ENCODE data around the gene SPIN2B. TPM values are rescaled to one million over a fixed set of nuclear protein-coding genes. Genes with fewer than 3 reads are reported as not detected.

Gene SPIN2B
- total RNA-seq, 2 experiments from 2014 or later: 14.2 to 14.3 TPM

DNA sequence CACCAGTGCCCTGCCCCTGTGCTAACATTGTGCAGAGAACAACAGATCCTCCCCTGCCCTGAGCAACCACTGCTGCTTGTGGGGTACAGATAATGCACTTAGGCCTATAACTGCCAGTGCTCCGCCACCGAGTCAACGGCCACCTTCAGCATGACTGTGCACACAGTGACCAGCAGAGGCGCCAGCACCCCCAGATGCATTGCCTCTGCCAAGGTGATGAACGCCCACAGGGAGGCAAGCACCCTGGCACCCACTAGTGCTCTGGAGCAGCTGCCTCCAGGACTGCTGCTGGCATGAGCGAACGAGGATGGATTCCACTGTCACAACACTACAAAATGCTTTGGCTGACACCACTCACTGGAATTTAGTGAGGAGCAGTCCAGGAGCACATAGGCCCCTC lies 38.2 kb downstream of the SPIN2B start:
- no peak overlapping the region for H2AFZ ChIP-seq (ENCODE audit: low read length)
- no peaks in the 10 kb centered on the region for H3K36me3 ChIP-seq (ENCODE audit: insufficient read depth, low read length)
- no peaks in the 10 kb centered on the region for H3K79me2 ChIP-seq (ENCODE audit: insufficient read depth, low read depth, low read length)
- DNase-seq (ENCODE audit: low spot score): no peak
- H4K20me1 ChIP-seq (ENCODE audit: insufficient read depth, low read length): no peaks in the 10 kb centered on the region
- CTCF ChIA-PET (ENCODE audit: unreplicated experiment): no interaction called here
- no TSS peak for BruUV-seq (replicated peaks)
- no peak overlapping the region for H3K4me3 ChIP-seq (ENCODE audit: low read depth, low read length, poor library complexity, severe bottlenecking)
- H3K27ac ChIP-seq (ENCODE audit: low read depth, low read length, poor library complexity, severe bottlenecking): no peak overlapping the region
- H3K4me2 ChIP-seq (ENCODE audit: low read length): no peak overlapping the region
- POLR2A ChIA-PET: no interaction called here
- TF ChIP-seq, protein P1, sequence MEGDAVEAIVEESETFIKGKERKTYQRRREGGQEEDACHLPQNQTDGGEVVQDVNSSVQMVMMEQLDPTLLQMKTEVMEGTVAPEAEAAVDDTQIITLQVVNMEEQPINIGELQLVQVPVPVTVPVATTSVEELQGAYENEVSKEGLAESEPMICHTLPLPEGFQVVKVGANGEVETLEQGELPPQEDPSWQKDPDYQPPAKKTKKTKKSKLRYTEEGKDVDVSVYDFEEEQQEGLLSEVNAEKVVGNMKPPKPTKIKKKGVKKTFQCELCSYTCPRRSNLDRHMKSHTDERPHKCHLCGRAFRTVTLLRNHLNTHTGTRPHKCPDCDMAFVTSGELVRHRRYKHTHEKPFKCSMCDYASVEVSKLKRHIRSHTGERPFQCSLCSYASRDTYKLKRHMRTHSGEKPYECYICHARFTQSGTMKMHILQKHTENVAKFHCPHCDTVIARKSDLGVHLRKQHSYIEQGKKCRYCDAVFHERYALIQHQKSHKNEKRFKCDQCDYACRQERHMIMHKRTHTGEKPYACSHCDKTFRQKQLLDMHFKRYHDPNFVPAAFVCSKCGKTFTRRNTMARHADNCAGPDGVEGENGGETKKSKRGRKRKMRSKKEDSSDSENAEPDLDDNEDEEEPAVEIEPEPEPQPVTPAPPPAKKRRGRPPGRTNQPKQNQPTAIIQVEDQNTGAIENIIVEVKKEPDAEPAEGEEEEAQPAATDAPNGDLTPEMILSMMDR (conservative IDR thresholded peaks at IDR 0.05; ENCODE audit: low read length): no peak
- no peaks in the 10 kb centered on the region for H3K9me3 ChIP-seq (ENCODE audit: low read length)
- no peaks in the 10 kb centered on the region for H3K9me2 ChIP-seq (ENCODE audit: insufficient read depth, low read length)
- no peaks in the 10 kb centered on the region for H3K4me1 ChIP-seq (ENCODE audit: insufficient read depth, low read length, poor library complexity, severe bottlenecking)
- intact Hi-C loops (cut with micrococcal nuclease; ENCODE audit: unreplicated experiment): no loop called here

DNA sequence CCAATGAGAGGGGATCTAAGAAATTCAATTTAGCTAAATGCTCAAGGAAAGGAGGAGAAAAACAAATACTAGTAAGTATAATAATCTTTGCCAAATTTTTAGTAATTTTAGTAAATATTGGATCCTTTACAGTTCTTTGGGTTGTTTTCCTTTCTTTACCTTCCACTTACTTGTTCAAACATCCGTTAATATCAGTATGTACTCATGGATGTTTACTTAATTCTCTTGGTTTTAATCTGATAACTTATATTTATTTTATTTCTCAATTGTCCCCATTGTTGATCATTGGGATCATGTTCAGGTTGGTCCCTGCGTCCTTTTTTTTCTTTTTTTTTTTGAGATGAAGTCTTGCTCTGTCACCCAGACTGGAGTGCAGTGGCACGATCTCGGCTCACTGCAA lies 46.9 kb downstream of the SPIN2B start:
- no peaks in the 10 kb centered on the region for H3K4me1 ChIP-seq (ENCODE audit: insufficient read depth, low read length, poor library complexity, severe bottlenecking)
- no peak overlapping the region for H3K4me3 ChIP-seq (ENCODE audit: low read depth, low read length, poor library complexity, severe bottlenecking)
- H3K36me3 ChIP-seq (ENCODE audit: insufficient read depth, low read length): no peaks in the 10 kb centered on the region
- H4K20me1 ChIP-seq (ENCODE audit: insufficient read depth, low read length): no peaks in the 10 kb centered on the region
- TF ChIP-seq EZH2phosphoT487 (IDR thresholded peaks at IDR 0.05; ENCODE audit: borderline replicate concordance, low read depth, low read length): no peak
- TF ChIP-seq, protein P1 (conservative IDR thresholded peaks at IDR 0.05; ENCODE audit: low read length): no peak
- no peak overlapping the region for H2AFZ ChIP-seq (ENCODE audit: low read length)
- intact Hi-C loops (cut with micrococcal nuclease; ENCODE audit: unreplicated experiment): no loop called here
- BruUV-seq (replicated peaks): no TSS peak
- no peak overlapping the region for H3K4me2 ChIP-seq (ENCODE audit: low read length)
- H3K9me2 ChIP-seq (ENCODE audit: insufficient read depth, low read length): no peaks in the 10 kb centered on the region
- DNase-seq (ENCODE audit: low spot score): no peak
- no peaks in the 10 kb centered on the region for H3K79me2 ChIP-seq (ENCODE audit: insufficient read depth, low read depth, low read length)
- H3K27ac ChIP-seq (ENCODE audit: low read depth, low read length, poor library complexity, severe bottlenecking): no peak overlapping the region
- ChIA-PET POLR2A (no interaction called here), CTCF (ENCODE audit: unreplicated experiment) (no interaction called here)
- H3K9me3 ChIP-seq (ENCODE audit: low read length): no peaks in the 10 kb centered on the region

DNA sequence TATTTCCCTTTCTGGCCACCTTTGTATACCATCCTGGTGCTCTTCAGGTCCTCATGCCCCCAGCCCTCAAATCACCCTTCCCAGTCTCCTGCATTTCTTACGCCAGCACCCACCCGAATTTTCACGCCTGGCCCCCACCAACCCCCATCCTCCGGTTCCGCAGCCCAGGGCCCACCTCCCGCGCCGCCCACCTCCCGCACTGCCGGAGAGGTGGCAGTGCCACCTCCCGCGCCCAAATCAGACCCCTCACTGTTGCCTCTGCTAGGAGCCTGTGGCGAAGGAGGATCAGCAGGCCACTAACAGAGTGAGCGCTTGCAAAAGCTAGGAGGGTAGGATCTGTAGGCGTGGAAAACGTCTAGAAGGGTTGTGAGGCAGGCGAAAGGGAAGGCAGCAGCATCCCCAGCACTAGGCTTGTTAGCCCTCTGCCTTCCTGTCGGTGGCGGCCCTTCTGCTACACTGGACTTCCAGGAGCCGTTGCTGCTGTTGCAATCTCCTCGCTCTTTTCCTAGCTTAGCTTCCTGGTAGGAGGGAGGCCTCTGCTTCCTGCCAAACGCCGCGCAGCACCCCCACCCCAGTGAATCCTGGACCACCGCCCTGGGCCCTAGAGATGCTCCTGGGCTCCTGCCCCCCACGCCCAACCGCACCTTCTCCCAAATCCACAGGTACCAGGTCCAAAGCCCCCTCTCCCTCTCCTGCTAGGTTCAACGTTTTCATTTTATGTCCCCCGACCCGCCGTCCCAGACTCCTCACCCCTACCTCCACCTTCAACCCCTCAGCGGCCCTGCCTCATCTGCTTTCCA lies 51.0 kb downstream of the SPIN2B start:
- ChIA-PET POLR2A (no interaction called here), CTCF (ENCODE audit: unreplicated experiment) (no interaction called here)
- no peak overlapping the region for H3K4me3 ChIP-seq (ENCODE audit: low read depth, low read length, poor library complexity, severe bottlenecking)
- DNase-seq (ENCODE audit: low spot score): no peak
- intact Hi-C loops (cut with micrococcal nuclease; ENCODE audit: unreplicated experiment): no loop called here
- H3K79me2 ChIP-seq (ENCODE audit: insufficient read depth, low read depth, low read length): no peaks in the 10 kb centered on the region
- no peaks in the 10 kb centered on the region for H3K36me3 ChIP-seq (ENCODE audit: insufficient read depth, low read length)
- H3K4me1 ChIP-seq (ENCODE audit: insufficient read depth, low read length, poor library complexity, severe bottlenecking): no peaks in the 10 kb centered on the region
- no TSS peak for BruUV-seq (replicated peaks)
- TF ChIP-seq, protein P1 (conservative IDR thresholded peaks at IDR 0.05; ENCODE audit: low read length): no peak
- no peak for TF ChIP-seq EZH2phosphoT487 (IDR thresholded peaks at IDR 0.05; ENCODE audit: borderline replicate concordance, low read depth, low read length)
- H4K20me1 ChIP-seq (ENCODE audit: insufficient read depth, low read length): no peaks in the 10 kb centered on the region
- H2AFZ ChIP-seq (ENCODE audit: low read length): no peak overlapping the region
- H3K9me2 ChIP-seq (ENCODE audit: insufficient read depth, low read length): no peaks in the 10 kb centered on the region
- no peaks in the 10 kb centered on the region for H3K9me3 ChIP-seq (ENCODE audit: low read length)
- H3K27ac ChIP-seq (ENCODE audit: low read depth, low read length, poor library complexity, severe bottlenecking): no peak overlapping the region
- no peak overlapping the region for H3K4me2 ChIP-seq (ENCODE audit: low read length)

All from OCI-LY7 (cell line).